ENCODE measurements around the gene IGDCC3. TPM values are rescaled to one million over a fixed set of nuclear protein-coding genes. Genes with fewer than 3 reads are reported as not detected.

The IGDCC3 gene
- polyA plus RNA-seq, 2 of the 4 experiments (the other 2 are of a cell fraction) = 0.04 to 0.12 TPM

DNA sequence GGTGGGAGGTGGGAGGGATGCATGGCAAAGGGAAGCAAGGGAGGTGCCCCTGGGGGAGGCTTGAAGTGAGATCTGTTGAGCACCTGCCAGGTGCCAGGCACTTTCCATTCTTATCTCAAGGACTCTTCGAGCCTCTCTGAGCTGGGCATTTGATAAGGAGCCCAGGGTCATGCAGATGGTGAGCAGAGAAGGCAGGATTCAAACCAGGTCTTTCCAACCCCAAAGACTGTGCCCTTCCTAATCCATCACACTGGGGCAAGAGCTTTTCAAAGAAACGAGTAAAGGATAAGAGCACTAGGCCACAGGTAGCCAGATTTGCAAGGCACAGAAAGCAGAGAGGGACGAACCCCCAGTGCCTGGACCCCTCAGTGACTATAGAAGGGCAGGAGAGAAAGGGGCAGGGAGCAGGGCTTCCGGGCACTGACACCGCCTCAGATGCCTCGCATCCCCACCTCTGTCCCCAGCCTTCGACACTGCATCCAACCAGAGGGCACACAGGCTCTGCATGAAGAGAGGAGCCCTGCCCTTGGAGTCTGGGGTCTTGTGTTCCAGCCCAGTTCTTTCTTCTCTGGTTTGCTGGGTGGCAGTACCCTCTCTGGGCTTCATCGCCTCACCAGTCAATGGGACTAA, 23.9 kb upstream of the IGDCC3 start:
- Histone ChIP-seq H3K4me2 (no peak overlapping the region), H3K9me3 (no peaks in the 10 kb centered on the region), H3K4me3 (no peak overlapping the region), H3K4me1 (peaks cover 5% of the 10 kb centered on the region), H3K27ac (no peak overlapping the region)
- CTCF ChIA-PET = interaction anchor here (0.8 to 28.3 kb wide), 45 partner anchors 8 to 936 kb away, joined by 3 to 772 read pairs (median 5); partner anchors contain the start of genes HACD3, IGDCC3 and IGDCC4
- DNase-seq (ENCODE audit: low read depth in 1 of 2, low spot score in 1 of 2) (no peak), ATAC-seq (peak; percentile 15 to 32; a peak in 4 of 6 replicates), FAIRE-seq (no peak)
- WGBS (ENCODE audit: missing lambda C conversion rate) = 91% methylated on average over 8 of the region's 8 CpGs
- POLR2A ChIA-PET = interaction anchor here (0.7 kb wide), 1 partner anchor 211 kb away, joined by 3 read pairs; no protein-coding TSS in a partner anchor
- TF ChIP-seq FOXS1 (CRISPR knock-in tag; IDR thresholded peaks at IDR 0.05) (no peak), MYC (IDR thresholded peaks at IDR 0.05; ENCODE audit: borderline replicate concordance, low read length) (no peak), JUN (IDR thresholded peaks at IDR 0.05) (no peak), BHLHE40 (IDR thresholded peaks at IDR 0.05; ENCODE audit: low read depth, low read length) (no peak), HOXB5 (CRISPR knock-in tag; IDR thresholded peaks at IDR 0.05) (no peak), FOSB (CRISPR knock-in tag; IDR thresholded peaks at IDR 0.05) (no peak), MAFK (IDR thresholded peaks at IDR 0.05; ENCODE audit: partially characterized antibody) (no peak), FOSL2 (IDR thresholded peaks at IDR 0.05) (no peak), FOSL2 (CRISPR knock-in tag; IDR thresholded peaks at IDR 0.05) (no peak), KDM5A (IDR thresholded peaks at IDR 0.05) (no peak), GATA3 (IDR thresholded peaks at IDR 0.05; ENCODE audit: borderline replicate concordance) (no peak), HES2 (IDR thresholded peaks at IDR 0.05) (no peak), ZFP36 (IDR thresholded peaks at IDR 0.05; ENCODE audit: borderline replicate concordance, partially characterized antibody) (no peak), HEYL (CRISPR knock-in tag; IDR thresholded peaks at IDR 0.05) (no peak)
- TF ChIP-seq, protein P1, sequence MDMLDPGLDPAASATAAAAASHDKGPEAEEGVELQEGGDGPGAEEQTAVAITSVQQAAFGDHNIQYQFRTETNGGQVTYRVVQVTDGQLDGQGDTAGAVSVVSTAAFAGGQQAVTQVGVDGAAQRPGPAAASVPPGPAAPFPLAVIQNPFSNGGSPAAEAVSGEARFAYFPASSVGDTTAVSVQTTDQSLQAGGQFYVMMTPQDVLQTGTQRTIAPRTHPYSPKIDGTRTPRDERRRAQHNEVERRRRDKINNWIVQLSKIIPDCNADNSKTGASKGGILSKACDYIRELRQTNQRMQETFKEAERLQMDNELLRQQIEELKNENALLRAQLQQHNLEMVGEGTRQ (IDR thresholded peaks at IDR 0.05) = no peak

DNA sequence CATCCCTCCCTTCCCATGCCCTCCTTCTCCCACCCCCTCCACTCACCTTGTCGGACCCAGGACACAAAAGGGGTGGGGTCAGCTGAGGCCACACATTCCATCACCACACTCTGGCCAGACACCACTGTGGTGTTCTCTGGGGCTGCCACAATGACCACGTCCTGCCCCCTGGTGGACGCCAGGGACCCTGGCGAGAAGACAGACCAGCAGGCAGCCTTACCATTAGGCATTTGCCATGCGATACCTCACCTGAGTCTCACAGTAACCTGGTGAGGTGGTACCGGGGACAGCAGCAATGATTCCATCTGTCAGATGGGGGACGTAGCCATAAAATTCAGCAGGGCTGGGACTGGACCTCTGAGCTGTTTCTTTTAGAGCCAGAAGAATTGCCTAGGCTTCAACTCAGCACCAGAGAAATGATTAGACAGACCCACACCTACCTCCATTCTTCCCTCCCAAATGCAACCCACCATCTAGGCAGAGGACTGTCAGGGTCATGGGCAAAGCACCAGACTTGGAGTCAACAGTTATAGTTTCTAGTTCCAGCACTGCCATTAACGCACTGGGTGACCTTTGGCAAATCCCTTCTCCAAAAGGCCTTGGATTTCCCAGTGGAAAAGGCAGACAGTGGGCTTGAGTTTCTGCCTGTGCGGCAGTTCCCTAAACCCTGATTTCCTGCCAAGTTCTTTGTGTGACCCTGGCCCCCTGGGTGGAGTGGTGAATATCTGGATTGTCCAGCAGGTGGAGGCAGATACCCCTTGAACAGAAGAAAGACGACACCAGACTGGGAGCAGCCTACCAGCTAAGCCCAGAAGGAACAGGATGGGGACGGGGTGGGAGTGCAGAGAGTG, 23.2 kb upstream of the IGDCC3 start:
- TF ChIP-seq EP300 (IDR thresholded peaks at IDR 0.05) (no peak), E2F6 (IDR thresholded peaks at IDR 0.05; ENCODE audit: borderline replicate concordance, low read depth) (no peak), HOXB13 (CRISPR knock-in tag; IDR thresholded peaks at IDR 0.05; ENCODE audit: low read depth) (0 out of 2 replicates have a peak, but pooled peaks have one; percentile 22), FOSB (CRISPR knock-in tag; IDR thresholded peaks at IDR 0.05) (no peak), SMC3 (IDR thresholded peaks at IDR 0.05) (peak; percentile 70), RAD21 (conservative IDR thresholded peaks at IDR 0.05 in 1 of 2, IDR thresholded peaks at IDR 0.05 in 1 of 2) (peak; percentile 87 to 90), BHLHE40 (IDR thresholded peaks at IDR 0.05; ENCODE audit: low read depth, low read length) (no peak), MAX (IDR thresholded peaks at IDR 0.05) (0 out of 2 replicates have a peak, but pooled peaks have one; percentile 20), CHD4 (IDR thresholded peaks at IDR 0.05; ENCODE audit: borderline replicate concordance) (no peak)
- TF ChIP-seq, protein P2, sequence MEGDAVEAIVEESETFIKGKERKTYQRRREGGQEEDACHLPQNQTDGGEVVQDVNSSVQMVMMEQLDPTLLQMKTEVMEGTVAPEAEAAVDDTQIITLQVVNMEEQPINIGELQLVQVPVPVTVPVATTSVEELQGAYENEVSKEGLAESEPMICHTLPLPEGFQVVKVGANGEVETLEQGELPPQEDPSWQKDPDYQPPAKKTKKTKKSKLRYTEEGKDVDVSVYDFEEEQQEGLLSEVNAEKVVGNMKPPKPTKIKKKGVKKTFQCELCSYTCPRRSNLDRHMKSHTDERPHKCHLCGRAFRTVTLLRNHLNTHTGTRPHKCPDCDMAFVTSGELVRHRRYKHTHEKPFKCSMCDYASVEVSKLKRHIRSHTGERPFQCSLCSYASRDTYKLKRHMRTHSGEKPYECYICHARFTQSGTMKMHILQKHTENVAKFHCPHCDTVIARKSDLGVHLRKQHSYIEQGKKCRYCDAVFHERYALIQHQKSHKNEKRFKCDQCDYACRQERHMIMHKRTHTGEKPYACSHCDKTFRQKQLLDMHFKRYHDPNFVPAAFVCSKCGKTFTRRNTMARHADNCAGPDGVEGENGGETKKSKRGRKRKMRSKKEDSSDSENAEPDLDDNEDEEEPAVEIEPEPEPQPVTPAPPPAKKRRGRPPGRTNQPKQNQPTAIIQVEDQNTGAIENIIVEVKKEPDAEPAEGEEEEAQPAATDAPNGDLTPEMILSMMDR (IDR thresholded peaks at IDR 0.05) = peak; percentile 69
- peaks cover 5% of the 10 kb centered on the region for H3K4me1 ChIP-seq
- CTCF ChIA-PET = interaction anchor here (0.8 to 28.3 kb wide), 56 partner anchors 9 to 1057 kb away, joined by 3 to 772 read pairs (median 4); partner anchors contain the start of genes HACD3, IGDCC3 and IGDCC4
- H3K9me3 ChIP-seq = no peaks in the 10 kb centered on the region
- peak overlapping the region; percentile 21 to 39; a peak in 1 of 6 replicates for H3K27ac ChIP-seq
- ATAC-seq (peak; percentile 93 to 97), DNase-seq (ENCODE audit: low read depth in 1 of 2, low spot score in 1 of 2) (peak; percentile 80 to 99), FAIRE-seq (peak; percentile 80)
- no peak overlapping the region for H3K4me3 ChIP-seq
- peak overlapping the region; percentile 43 for H3K4me2 ChIP-seq
- POLR2A ChIA-PET = interaction anchor here (0.7 to 1.1 kb wide), 2 partner anchors 116 to 211 kb away, joined by 3 to 5 read pairs; no protein-coding TSS in a partner anchor
- 15% methylated on average over 9 of the region's 11 CpGs for WGBS (ENCODE audit: missing lambda C conversion rate)

Data from A549 (cell line).